Activated CD4-positive, alpha-beta T cell treated with anti-CD3 and anti-CD28 coated beads, Interleukin-2, amount 50 U/mL, for 1 hour (primary cell): Measurements from ENCODE around the gene MUC2.

Experiments
- DNase-seq: peaks from one replicate; pipeline ENCODE4 v3.0.0-alpha.2; 2020

Gene MUC2

GRCh38 chr11:1073261-1073724 is 1.4 kb upstream of the MUC2 start:
- DNase-seq, result no peak

- no peak for DNase-seq
Measured at GRCh38 chr11:1073851-1074243, 827 bp upstream of the MUC2 start.

GRCh38 chr11:1075341-1075911 is 752 bp downstream of the MUC2 start:
- DNase-seq, result no peak

GRCh38 chr11:1076061-1076665 is 1.5 kb downstream of the MUC2 start:
- no peak for DNase-seq

GRCh38 chr11:1077033-1077416 is 2.4 kb downstream of the MUC2 start:
- no peak for DNase-seq

- DNase-seq, result no peak
Measured at GRCh38 chr11:1077417-1078119, 2.9 kb downstream of the MUC2 start.

GRCh38 chr11:1078191-1078601 is 3.5 kb downstream of the MUC2 start:
- DNase-seq, result no peak

- no peak for DNase-seq
Measured at GRCh38 chr11:1081601-1082311, 7.1 kb downstream of the MUC2 start.

GRCh38 chr11:1082346-1082727 is 7.7 kb downstream of the MUC2 start:
- no peak for DNase-seq

- no peak for DNase-seq
Measured at GRCh38 chr11:1082728-1083620, 8.3 kb downstream of the MUC2 start.

- DNase-seq, result no peak
Measured at GRCh38 chr11:1083621-1084551, 9.2 kb downstream of the MUC2 start.

GRCh38 chr11:1084561-1085439 is 10.1 kb downstream of the MUC2 start:
- DNase-seq, result no peak

- no peak for DNase-seq
Measured at GRCh38 chr11:1085440-1086170, 10.9 kb downstream of the MUC2 start.

GRCh38 chr11:1086171-1087102 is 11.8 kb downstream of the MUC2 start:
- DNase-seq, result no peak

- no peak for DNase-seq
Measured at GRCh38 chr11:1087279-1087960, 12.7 kb downstream of the MUC2 start.

GRCh38 chr11:1087961-1088926 is 13.6 kb downstream of the MUC2 start:
- no peak for DNase-seq
